Astrocyte (in vitro differentiated cells and primary cell): ENCODE data around the gene SCTR. TPM values are rescaled to one million over a fixed set of nuclear protein-coding genes. Genes with fewer than 3 reads are reported as not detected.
"Not testable (repeated sequence)": the region's sequence is repeated elsewhere in the genome, so short reads cannot be mapped to it uniquely, and the experiment has no call there.

Source experiments
- DNase-seq: peaks from one replicate; pipeline ENCODE4 v3.0.0-alpha.2; 2010; ENCODE audit warnings: low read depth
- FAIRE-seq: peaks from 2 replicates; lab custom pipeline; 2011; peaks lifted over from hg19 to GRCh38; lab: Jason Lieb, UNC
- H2AFZ ChIP-seq: 2 replicates; pipeline ENCODE4 v1.6.0; 2012; ENCODE audit warnings: low read depth, low read length, inconsistent platforms
- H3K27ac ChIP-seq: 2 replicates; pipeline ENCODE4 v1.5.1; 2011; ENCODE audit warnings: low read depth, low read length, inconsistent platforms
- H3K27me3 ChIP-seq: 2 replicates; pipeline ENCODE4 v1.6.0; 2011; ENCODE audit warnings: low read length, inconsistent platforms; ENCODE audit not compliant: insufficient read depth
- H3K36me3 ChIP-seq: 2 replicates; pipeline ENCODE4 v1.5.1; 2011; ENCODE audit warnings: low read length, inconsistent platforms; ENCODE audit not compliant: insufficient read depth
- H3K4me1 ChIP-seq: 2 replicates; pipeline ENCODE4 v1.5.1; 2011; ENCODE audit warnings: low read length, inconsistent platforms; ENCODE audit not compliant: insufficient read depth
- H3K4me2 ChIP-seq: 2 replicates; pipeline ENCODE4 v1.6.0; 2012; ENCODE audit warnings: low read length, inconsistent platforms
- H3K4me3 ChIP-seq: 2 replicates; pipeline ENCODE4 v1.5.1; 2011; ENCODE audit warnings: low read depth, mild to moderate bottlenecking, low read length, inconsistent platforms; ENCODE audit not compliant: insufficient read depth
- H3K79me2 ChIP-seq: 2 replicates; pipeline ENCODE4 v1.6.0; 2012; ENCODE audit warnings: mild to moderate bottlenecking, low read length, inconsistent platforms; ENCODE audit not compliant: insufficient read depth
- H3K9ac ChIP-seq: 2 replicates; pipeline ENCODE4 v1.6.0; 2012; ENCODE audit warnings: mild to moderate bottlenecking, low read length, inconsistent platforms
- H3K9me3 ChIP-seq: 2 replicates; pipeline ENCODE4 v1.5.1; 2012; ENCODE audit warnings: low read depth, mild to moderate bottlenecking, low read length, inconsistent platforms; ENCODE audit not compliant: insufficient read depth
- H4K20me1 ChIP-seq: 2 replicates; pipeline ENCODE4 v1.6.0; 2012; ENCODE audit warnings: low read length, inconsistent platforms; ENCODE audit not compliant: insufficient read depth
- H3K27ac Mint-ChIP-seq: one replicate; pipeline ENCODE4 v1.8.0; 2021; ENCODE audit warnings: mild to moderate bottlenecking, mixed read lengths; ENCODE audit not compliant: unreplicated experiment
- H3K27me3 Mint-ChIP-seq: one replicate; pipeline ENCODE4 v1.8.0; 2021; ENCODE audit warnings: low read depth, mixed read lengths; ENCODE audit not compliant: unreplicated experiment
- H3K36me3 Mint-ChIP-seq: one replicate; pipeline ENCODE4 v1.8.0; 2021; ENCODE audit warnings: low read depth, mixed read lengths; ENCODE audit not compliant: unreplicated experiment
- H3K4me1 Mint-ChIP-seq: one replicate; pipeline ENCODE4 v1.8.0; 2021; ENCODE audit warnings: low read depth, mixed read lengths; ENCODE audit not compliant: unreplicated experiment
- H3K4me3 Mint-ChIP-seq: one replicate; pipeline ENCODE4 v1.8.0; 2021; ENCODE audit warnings: mild to moderate bottlenecking, moderate library complexity, mixed read lengths; ENCODE audit not compliant: unreplicated experiment
- H3K9me3 Mint-ChIP-seq: one replicate; pipeline ENCODE4 v1.8.0; 2021; ENCODE audit warnings: mild to moderate bottlenecking, mixed read lengths; ENCODE audit not compliant: unreplicated experiment
- EZH2 ChIP-seq: IDR thresholded peaks from 2 replicates; pipeline ENCODE4 v1.6.1; 2012; ENCODE audit warnings: mild to moderate bottlenecking, low read length, inconsistent platforms; ENCODE audit not compliant: insufficient read depth
- total RNA-seq: library from RNA; stranded (reverse); gene quantifications from 2 replicates; pipeline ENCODE4 v1.2.1, GENCODE V29; 2021
- TF ChIP-seq, protein P1 (sequence below): IDR thresholded peaks from 2 replicates; pipeline ENCODE4 v1.5.1; 2011; ENCODE audit warnings: low read depth, mild to moderate bottlenecking, inconsistent platforms, low read length, moderate library complexity; ENCODE audit not compliant: insufficient read depth

Gene SCTR
- total RNA-seq, 1 donor from 2014 or later: not detected

DNA sequence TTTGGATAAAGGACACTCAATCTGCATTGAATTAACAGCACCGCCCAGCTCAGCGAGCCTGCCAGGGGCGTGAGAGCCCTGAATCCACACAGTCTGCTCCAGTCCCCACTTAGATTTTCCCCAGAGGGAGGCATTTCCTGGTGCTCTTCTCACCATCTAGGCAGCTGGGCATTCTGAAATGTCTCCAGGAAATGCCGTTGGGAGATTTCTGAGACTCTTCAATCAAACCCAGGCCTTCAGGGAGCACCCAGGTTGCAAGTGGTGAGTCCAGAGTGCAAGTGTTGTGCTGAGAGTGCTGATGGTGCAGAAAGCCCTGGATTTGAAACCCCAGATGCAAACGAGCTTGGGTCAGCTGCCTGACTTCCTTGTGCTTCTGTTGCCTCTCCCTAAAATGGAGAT lies 116.1 kb downstream of the SCTR start:
- Histone ChIP-seq H3K36me3 (no peaks in the 10 kb centered on the region), H3K9ac (no peak overlapping the region), H3K79me2 (no peaks in the 10 kb centered on the region), H2AFZ (no peak overlapping the region), H3K27me3 (peaks cover 5% of the 10 kb centered on the region), H3K4me3 (no peak overlapping the region), H3K4me2 (no peak overlapping the region), H3K4me1 (no peaks in the 10 kb centered on the region), H4K20me1 (no peaks in the 10 kb centered on the region), H3K27ac (no peak overlapping the region), H3K9me3 (no peaks in the 10 kb centered on the region)
- Mint-ChIP-seq H3K9me3 (peaks cover 2% of the 10 kb centered on the region), H3K36me3 (no peaks in the 10 kb centered on the region), H3K27ac (no peak overlapping the region), H3K27me3 (peaks cover 21% of the 10 kb centered on the region), H3K4me3 (no peak overlapping the region), H3K4me1 (no peaks in the 10 kb centered on the region)
- DNase-seq: no peak
- FAIRE-seq: no peak
- TF ChIP-seq EZH2: no peak
- TF ChIP-seq, protein P1, sequence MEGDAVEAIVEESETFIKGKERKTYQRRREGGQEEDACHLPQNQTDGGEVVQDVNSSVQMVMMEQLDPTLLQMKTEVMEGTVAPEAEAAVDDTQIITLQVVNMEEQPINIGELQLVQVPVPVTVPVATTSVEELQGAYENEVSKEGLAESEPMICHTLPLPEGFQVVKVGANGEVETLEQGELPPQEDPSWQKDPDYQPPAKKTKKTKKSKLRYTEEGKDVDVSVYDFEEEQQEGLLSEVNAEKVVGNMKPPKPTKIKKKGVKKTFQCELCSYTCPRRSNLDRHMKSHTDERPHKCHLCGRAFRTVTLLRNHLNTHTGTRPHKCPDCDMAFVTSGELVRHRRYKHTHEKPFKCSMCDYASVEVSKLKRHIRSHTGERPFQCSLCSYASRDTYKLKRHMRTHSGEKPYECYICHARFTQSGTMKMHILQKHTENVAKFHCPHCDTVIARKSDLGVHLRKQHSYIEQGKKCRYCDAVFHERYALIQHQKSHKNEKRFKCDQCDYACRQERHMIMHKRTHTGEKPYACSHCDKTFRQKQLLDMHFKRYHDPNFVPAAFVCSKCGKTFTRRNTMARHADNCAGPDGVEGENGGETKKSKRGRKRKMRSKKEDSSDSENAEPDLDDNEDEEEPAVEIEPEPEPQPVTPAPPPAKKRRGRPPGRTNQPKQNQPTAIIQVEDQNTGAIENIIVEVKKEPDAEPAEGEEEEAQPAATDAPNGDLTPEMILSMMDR: no peak

- Histone ChIP-seq H3K9me3 (no peaks in the 10 kb centered on the region), H4K20me1 (no peaks in the 10 kb centered on the region), H3K4me3 (no peak overlapping the region), H3K36me3 (no peaks in the 10 kb centered on the region), H3K27ac (no peak overlapping the region), H2AFZ (no peak overlapping the region), H3K4me2 (no peak overlapping the region), H3K79me2 (no peaks in the 10 kb centered on the region), H3K4me1 (no peaks in the 10 kb centered on the region), H3K27me3 (peaks cover 5% of the 10 kb centered on the region), H3K9ac (no peak overlapping the region)
- peaks cover 27% of the 10 kb centered on the region for H3K27me3 Mint-ChIP-seq
- H3K4me3 Mint-ChIP-seq: no peak overlapping the region
- no peak for FAIRE-seq
- H3K9me3 Mint-ChIP-seq: peaks cover 2% of the 10 kb centered on the region
- TF ChIP-seq EZH2: no peak
- TF ChIP-seq, protein P1: peak; percentile 74
- H3K27ac Mint-ChIP-seq: no peak overlapping the region
- no peaks in the 10 kb centered on the region for H3K36me3 Mint-ChIP-seq
- DNase-seq: peak; percentile 21
- no peaks in the 10 kb centered on the region for H3K4me1 Mint-ChIP-seq
Observed at GRCh38 chr2:119407430-119408220, 116.7 kb downstream of the SCTR start.

GRCh38 chr2:119405151-119405550 lies 119.1 kb downstream of the SCTR start:
- FAIRE-seq: no peak
- H3K4me3 Mint-ChIP-seq: no peak overlapping the region

DNA sequence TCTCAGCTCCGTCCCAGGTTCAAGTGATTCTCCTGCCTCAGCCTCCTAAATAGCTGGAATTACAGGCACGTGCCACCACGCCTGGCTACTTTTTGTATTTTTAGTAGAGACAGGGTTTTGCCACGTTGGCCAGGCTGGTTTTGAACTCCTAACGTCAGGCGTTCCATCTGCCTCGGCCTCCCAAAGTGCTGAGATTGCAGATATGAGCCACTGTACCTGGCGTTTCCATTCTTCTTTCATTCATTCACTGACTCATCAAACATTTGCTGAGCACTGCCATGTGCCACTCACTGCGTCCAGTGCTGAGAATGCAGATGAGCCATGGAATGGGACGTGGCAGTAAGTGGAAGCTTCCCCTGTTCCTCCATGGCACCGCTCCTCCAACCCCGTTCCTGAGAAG lies 120.7 kb downstream of the SCTR start:
- H3K4me1 Mint-ChIP-seq, FAIRE-seq: not testable (repeated sequence)

More at GRCh38 chr2:119405151-119405550, 119.1 kb downstream of the SCTR start:
- Mint-ChIP-seq H3K4me1 (no peaks in the 10 kb centered on the region), H3K9me3 (peaks cover 4% of the 10 kb centered on the region), H3K36me3 (no peaks in the 10 kb centered on the region), H3K27ac (no peak overlapping the region), H3K27me3 (peaks cover 28% of the 10 kb centered on the region)
- DNase-seq: no peak
- no peaks in the 10 kb centered on the region for H3K4me1 ChIP-seq
- no peak overlapping the region for H3K27ac ChIP-seq
- TF ChIP-seq, protein P1: no peak
- TF ChIP-seq EZH2: no peak
- no peaks in the 10 kb centered on the region for H3K79me2 ChIP-seq
- H3K4me3 ChIP-seq: no peak overlapping the region
- no peak overlapping the region for H3K4me2 ChIP-seq
- H2AFZ ChIP-seq: no peak overlapping the region
- H3K9ac ChIP-seq: no peak overlapping the region
- H3K9me3 ChIP-seq: no peaks in the 10 kb centered on the region
- no peaks in the 10 kb centered on the region for H3K36me3 ChIP-seq
- H3K27me3 ChIP-seq: peaks cover 8% of the 10 kb centered on the region
- H4K20me1 ChIP-seq: no peaks in the 10 kb centered on the region

More for the DNA sequence above, 120.7 kb downstream of the SCTR start:
- not testable (repeated sequence) for H2AFZ ChIP-seq, H3K27ac Mint-ChIP-seq, H3K9me3 Mint-ChIP-seq, H3K27ac ChIP-seq, H3K4me3 ChIP-seq, H3K9ac ChIP-seq, H3K36me3 ChIP-seq, H3K79me2 ChIP-seq, H3K9me3 ChIP-seq, H3K36me3 Mint-ChIP-seq, H3K27me3 ChIP-seq, DNase-seq, H3K4me1 ChIP-seq, H3K4me2 ChIP-seq, H3K4me3 Mint-ChIP-seq, H4K20me1 ChIP-seq
- peaks cover 28% of the 10 kb centered on the region for H3K27me3 Mint-ChIP-seq
